KMS-11 (cell line): ENCODE measurements around the gene SORL1-AS1.
"Not testable (repeated sequence)": the region's sequence is repeated elsewhere in the genome, so short reads cannot be mapped to it uniquely, and the experiment has no call there.

Source experiments
- H2AFZ ChIP-seq: fragments of 200-600 bp; sonication (generic); 2 replicates; pipeline ENCODE4 v1.6.1; 2016; ENCODE audit warnings: antibody characterized with exemption, mixed run types, low read depth
- H3K27ac ChIP-seq: fragments of 200-600 bp; sonication (generic); 2 replicates; pipeline ENCODE4 v1.6.1; 2016; ENCODE audit warnings: mild to moderate bottlenecking, mixed run types
- H3K27me3 ChIP-seq: fragments of 200-600 bp; sonication (generic); 2 replicates; pipeline ENCODE4 v1.6.1; 2017; ENCODE audit warnings: mild to moderate bottlenecking, low read depth, mixed run types, moderate library complexity; ENCODE audit not compliant: insufficient read depth
- H3K36me3 ChIP-seq: fragments of 200-600 bp; sonication (generic); 2 replicates; pipeline ENCODE4 v1.6.1; 2017; ENCODE audit warnings: mild to moderate bottlenecking, mixed run types; ENCODE audit not compliant: insufficient read depth
- H3K4me1 ChIP-seq: fragments of 200-600 bp; sonication (generic); 2 replicates; pipeline ENCODE4 v1.6.1; 2016; ENCODE audit warnings: mild to moderate bottlenecking, low read depth, mixed run types; ENCODE audit not compliant: poor library complexity, severe bottlenecking
- H3K4me2 ChIP-seq: fragments of 200-600 bp; sonication (generic); 2 replicates; pipeline ENCODE4 v1.7.0; 2016; ENCODE audit warnings: mild to moderate bottlenecking, mixed run types
- H3K4me3 ChIP-seq: fragments of 200-600 bp; sonication (generic); IDR thresholded peaks from 2 replicates; pipeline ENCODE4 v1.6.1; 2017; ENCODE audit warnings: low read depth, low read length, mixed read lengths; ENCODE audit not compliant: insufficient read depth
- H3K79me2 ChIP-seq: fragments of 200-600 bp; sonication (generic); 2 replicates; pipeline ENCODE4 v1.6.1; 2016; ENCODE audit warnings: low read depth, mixed run types; ENCODE audit not compliant: insufficient read depth
- H3K9ac ChIP-seq: fragments of 200-600 bp; sonication (generic); 2 replicates; pipeline ENCODE4 v1.6.1; 2016; ENCODE audit warnings: mild to moderate bottlenecking, mixed run types
- H4K20me1 ChIP-seq: fragments of 200-600 bp; sonication (generic); 2 replicates; pipeline ENCODE4 v1.6.1; 2016; ENCODE audit warnings: mild to moderate bottlenecking, mixed run types; ENCODE audit not compliant: insufficient read depth
- CTCF ChIP-seq: fragments of 200-600 bp; sonication (generic); conservative IDR thresholded peaks from 2 replicates; pipeline ENCODE4 v1.6.1; 2017; ENCODE audit warnings: low read depth, mild to moderate bottlenecking, antibody characterized with exemption, low read length, moderate library complexity, mixed read lengths

SORL1-AS1 gene

GRCh38 chr11:121415856-121416255 is 36.9 kb downstream of the SORL1-AS1 start:
- H3K27ac ChIP-seq, result no peak overlapping the region

GRCh38 chr11:121414141-121414913 is 38.4 kb downstream of the SORL1-AS1 start:
- Histone ChIP-seq H3K4me1 (peaks cover 40% of the 10 kb centered on the region), H3K27me3 (no peaks in the 10 kb centered on the region), H4K20me1 (no peaks in the 10 kb centered on the region), H3K9ac (no peak overlapping the region), H3K4me2 (no peak overlapping the region), H3K27ac (no peak overlapping the region), H2AFZ (no peak overlapping the region), H3K4me3 (no peak overlapping the region), H3K79me2 (no peaks in the 10 kb centered on the region), H3K36me3 (no peaks in the 10 kb centered on the region)
- no peak for TF ChIP-seq CTCF

More at GRCh38 chr11:121415856-121416255, 36.9 kb downstream of the SORL1-AS1 start:
- Histone ChIP-seq H3K27me3 (no peaks in the 10 kb centered on the region), H3K4me1 (peaks cover 55% of the 10 kb centered on the region), H3K9ac (no peak overlapping the region), H3K36me3 (no peaks in the 10 kb centered on the region), H3K4me3 (no peak overlapping the region), H3K79me2 (no peaks in the 10 kb centered on the region), H4K20me1 (no peaks in the 10 kb centered on the region), H2AFZ (no peak overlapping the region), H3K4me2 (no peak overlapping the region)
- TF ChIP-seq CTCF, result no peak

- no peaks in the 10 kb centered on the region for H4K20me1 ChIP-seq
- H3K4me3 ChIP-seq, result no peak overlapping the region
- H2AFZ ChIP-seq, result no peak overlapping the region
- H3K4me1 ChIP-seq, result peaks cover 25% of the 10 kb centered on the region
- H3K27me3 ChIP-seq, result no peaks in the 10 kb centered on the region
- H3K27ac ChIP-seq, result no peak overlapping the region
- no peak overlapping the region for H3K9ac ChIP-seq
- H3K36me3 ChIP-seq, result no peaks in the 10 kb centered on the region
- no peak overlapping the region for H3K4me2 ChIP-seq
- no peaks in the 10 kb centered on the region for H3K79me2 ChIP-seq
- no peak for TF ChIP-seq CTCF
These were observed 39.9 kb downstream of the SORL1-AS1 start for GRCh38 chr11:121412711-121413415.

GRCh38 chr11:121412000-121412587 is 40.7 kb downstream of the SORL1-AS1 start:
- Histone ChIP-seq H3K4me3 (no peak overlapping the region), H3K79me2 (no peaks in the 10 kb centered on the region), H3K4me1 (peaks cover 18% of the 10 kb centered on the region), H2AFZ (no peak overlapping the region), H3K9ac (no peak overlapping the region), H3K27ac (no peak overlapping the region), H3K36me3 (no peaks in the 10 kb centered on the region), H4K20me1 (no peaks in the 10 kb centered on the region), H3K27me3 (no peaks in the 10 kb centered on the region), H3K4me2 (no peak overlapping the region)
- no peak for TF ChIP-seq CTCF

GRCh38 chr11:121411330-121411729 is 41.4 kb downstream of the SORL1-AS1 start:
- H3K4me2 ChIP-seq, H3K79me2 ChIP-seq, H3K27me3 ChIP-seq, H4K20me1 ChIP-seq, H3K27ac ChIP-seq, H3K4me3 ChIP-seq, H2AFZ ChIP-seq, H3K9ac ChIP-seq, H3K36me3 ChIP-seq: not testable (repeated sequence)
- H3K4me1 ChIP-seq, result peaks cover 12% of the 10 kb centered on the region

GRCh38 chr11:121410041-121410440 is 42.7 kb downstream of the SORL1-AS1 start:
- not testable (repeated sequence) for H3K4me3 ChIP-seq, H3K4me2 ChIP-seq, H3K9ac ChIP-seq, H3K27ac ChIP-seq, H3K27me3 ChIP-seq, H4K20me1 ChIP-seq, H3K79me2 ChIP-seq, H3K36me3 ChIP-seq, H2AFZ ChIP-seq, H3K4me1 ChIP-seq
